Measurements from ENCODE around the gene SOAT2. TPM values are rescaled to one million over a fixed set of nuclear protein-coding genes. Genes with fewer than 3 reads are reported as not detected.

Gene SOAT2
- total RNA-seq, 1 experiment from 2014 or later: not detected

- Histone ChIP-seq H3K56ac (ENCODE audit: insufficient read length, low read depth, low read length) (no peak overlapping the region), H3K27ac (ENCODE audit: insufficient read length, low read depth, low read length) (no peak overlapping the region), H2AFZ (ENCODE audit: low read length) (no peak overlapping the region), H3K4me1 (ENCODE audit: insufficient read depth, low read length) (peaks cover 3% of the 10 kb centered on the region; the same call in 1 of the 2 replicates), H2BK120ac (ENCODE audit: low read depth, low read length, poor library complexity, severe bottlenecking) (no peak overlapping the region), H4K8ac (replicated peaks; ENCODE audit: insufficient read length, low read depth, low read length) (no peak overlapping the region), H3T11ph (ENCODE audit: low read length) (no peak overlapping the region), H2BK15ac (ENCODE audit: low read depth, low read length) (no peak overlapping the region), H4K5ac (ENCODE audit: insufficient read length, low read depth, low read length) (no peak overlapping the region), H2AK5ac (ENCODE audit: insufficient read length, low read length) (no peak overlapping the region), H3K9me3 (ENCODE audit: control insufficient read depth, low read depth, low read length) (no peaks in the 10 kb centered on the region), H3K23me2 (ENCODE audit: insufficient read length, low read depth, low read length, poor library complexity, severe bottlenecking) (no peaks in the 10 kb centered on the region), H3K14ac (ENCODE audit: insufficient read depth, low read length) (no peak overlapping the region), H3K23ac (ENCODE audit: insufficient read length, low read depth, low read length) (no peak overlapping the region), H2BK20ac (ENCODE audit: low read depth, low read length, poor library complexity, severe bottlenecking) (no peak overlapping the region), H3K9ac (ENCODE audit: extremely low read depth, insufficient read length, low read length) (no peak overlapping the region), H3K79me1 (ENCODE audit: insufficient read depth, low read depth, low read length, poor library complexity, severe bottlenecking) (no peaks in the 10 kb centered on the region), H3K4me2 (ENCODE audit: insufficient read depth, insufficient read length, low read length) (no peak overlapping the region), H4K91ac (ENCODE audit: insufficient read length, low read depth, low read length) (no peak overlapping the region), H3K27me3 (ENCODE audit: insufficient read depth, low read length) (peaks cover 2% of the 10 kb centered on the region; the same call in 1 of the 2 replicates), H3K18ac (ENCODE audit: insufficient read length, low read depth, low read length) (no peak overlapping the region), H2BK5ac (ENCODE audit: insufficient read length, low read length) (no peak overlapping the region), H4K20me1 (ENCODE audit: control insufficient read depth, insufficient read depth, insufficient read length) (no peaks in the 10 kb centered on the region), H2BK12ac (ENCODE audit: insufficient read length, low read depth, low read length) (no peak overlapping the region), H3K4ac (ENCODE audit: low read depth, low read length) (no peak overlapping the region), H3K79me2 (ENCODE audit: insufficient read depth, low read length) (no peaks in the 10 kb centered on the region)
- H3K4me1 Mint-ChIP-seq: peaks cover 46% of the 10 kb centered on the region in 2 experiments
- TF ChIP-seq, protein P1, sequence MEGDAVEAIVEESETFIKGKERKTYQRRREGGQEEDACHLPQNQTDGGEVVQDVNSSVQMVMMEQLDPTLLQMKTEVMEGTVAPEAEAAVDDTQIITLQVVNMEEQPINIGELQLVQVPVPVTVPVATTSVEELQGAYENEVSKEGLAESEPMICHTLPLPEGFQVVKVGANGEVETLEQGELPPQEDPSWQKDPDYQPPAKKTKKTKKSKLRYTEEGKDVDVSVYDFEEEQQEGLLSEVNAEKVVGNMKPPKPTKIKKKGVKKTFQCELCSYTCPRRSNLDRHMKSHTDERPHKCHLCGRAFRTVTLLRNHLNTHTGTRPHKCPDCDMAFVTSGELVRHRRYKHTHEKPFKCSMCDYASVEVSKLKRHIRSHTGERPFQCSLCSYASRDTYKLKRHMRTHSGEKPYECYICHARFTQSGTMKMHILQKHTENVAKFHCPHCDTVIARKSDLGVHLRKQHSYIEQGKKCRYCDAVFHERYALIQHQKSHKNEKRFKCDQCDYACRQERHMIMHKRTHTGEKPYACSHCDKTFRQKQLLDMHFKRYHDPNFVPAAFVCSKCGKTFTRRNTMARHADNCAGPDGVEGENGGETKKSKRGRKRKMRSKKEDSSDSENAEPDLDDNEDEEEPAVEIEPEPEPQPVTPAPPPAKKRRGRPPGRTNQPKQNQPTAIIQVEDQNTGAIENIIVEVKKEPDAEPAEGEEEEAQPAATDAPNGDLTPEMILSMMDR (conservative IDR thresholded peaks at IDR 0.05): no peak
- WGBS (ENCODE audit: extremely low coverage, insufficient read length, low lambda C conversion rate): no CpG with 5 or more reads among the region's 15 CpGs
- peaks cover 10% of the 10 kb centered on the region for H3K27me3 Mint-ChIP-seq (ENCODE audit: low read depth)
- H3K4me3 Mint-ChIP-seq: peak overlapping the region in 1 of 2 experiments; percentile 38; a peak in 1 of 5 replicates
- H3K36me3 Mint-ChIP-seq (ENCODE audit: insufficient read depth in 1 of 3, low read depth in 3 of 3): peaks cover 6 to 17% (median 14%) of the 10 kb centered on the region in 3 experiments
- no peaks in the 10 kb centered on the region for H3K9me3 Mint-ChIP-seq
- DNase-seq: peak; percentile 34
- peak overlapping the region; percentile 25 to 70 (median 28); a peak in 2 of 7 replicates for H3K27ac Mint-ChIP-seq
These were observed 34.3 kb upstream of the SOAT2 start for GRCh38 chr12:53068811-53069585.

All from H9 (cell line).